NCI-H774 (cell line): ENCODE measurements around the gene MTO1.
"Not testable (repeated sequence)": the region's sequence is repeated elsewhere in the genome, so short reads cannot be mapped to it uniquely, and the experiment has no call there.

Experiments
- DNase-seq: peaks from one replicate; lab custom pipeline; 2025; lab: John Stamatoyannopoulos, UW

Gene MTO1

GRCh38 chr6:73505142-73505541 is 43.6 kb downstream of the MTO1 start:
- DNase-seq = no peak

- DNase-seq = not testable (repeated sequence)
Measured at GRCh38 chr6:73505705-73506104, 44.2 kb downstream of the MTO1 start.

GRCh38 chr6:73506246-73506645 is 44.7 kb downstream of the MTO1 start:
- no peak for DNase-seq

GRCh38 chr6:73508776-73509175 is 47.2 kb downstream of the MTO1 start:
- DNase-seq = no peak

GRCh38 chr6:73509851-73510250 is 48.3 kb downstream of the MTO1 start:
- no peak for DNase-seq

GRCh38 chr6:73511796-73512195 is 50.3 kb downstream of the MTO1 start:
- no peak for DNase-seq

- no peak for DNase-seq
Measured at GRCh38 chr6:73513496-73513854, 51.9 kb downstream of the MTO1 start.

- no peak for DNase-seq
Measured at GRCh38 chr6:73514746-73515110, 53.2 kb downstream of the MTO1 start.

- no peak for DNase-seq
Measured at GRCh38 chr6:73515204-73515655, 53.7 kb downstream of the MTO1 start.

GRCh38 chr6:73516514-73517489 is 55.3 kb downstream of the MTO1 start:
- DNase-seq = no peak

- not testable (repeated sequence) for DNase-seq
Measured at GRCh38 chr6:73518100-73518981, 56.8 kb downstream of the MTO1 start.

- not testable (repeated sequence) for DNase-seq
Measured at GRCh38 chr6:73518982-73519881, 57.7 kb downstream of the MTO1 start.

GRCh38 chr6:73519926-73520687 is 58.6 kb downstream of the MTO1 start:
- peak; percentile 79 for DNase-seq

- DNase-seq = peak; percentile 100
Measured at GRCh38 chr6:73520688-73521350, 59.3 kb downstream of the MTO1 start, which contains the start of gene EEF1A1. Gene EEF1A1, minus strand, starts transcription at chr6:73521032. Its CDS starts 1,006 bp downstream, at chr6:73520026.

- peak; percentile 90 for DNase-seq
Measured at GRCh38 chr6:73521351-73521985, 59.9 kb downstream of the MTO1 start.

- peak; percentile 76 for DNase-seq
Measured at GRCh38 chr6:73523434-73524123, 62.0 kb downstream of the MTO1 start.

GRCh38 chr6:73525546-73526330 is 64.2 kb downstream of the MTO1 start:
- DNase-seq = no peak

- DNase-seq = no peak
Measured at GRCh38 chr6:73528897-73529296, 67.4 kb downstream of the MTO1 start.
